GM12874 (cell line): ENCODE measurements around the gene CCDC91.

ENCODE experiments used
- TF ChIP-seq, protein P1 (sequence below): IDR thresholded peaks from 2 replicates; pipeline ENCODE4 v1.5.1; 2011; ENCODE audit warnings: low read depth, mild to moderate bottlenecking, control low read depth, low read length, moderate library complexity; ENCODE audit not compliant: insufficient read depth

CCDC91 gene

DNA sequence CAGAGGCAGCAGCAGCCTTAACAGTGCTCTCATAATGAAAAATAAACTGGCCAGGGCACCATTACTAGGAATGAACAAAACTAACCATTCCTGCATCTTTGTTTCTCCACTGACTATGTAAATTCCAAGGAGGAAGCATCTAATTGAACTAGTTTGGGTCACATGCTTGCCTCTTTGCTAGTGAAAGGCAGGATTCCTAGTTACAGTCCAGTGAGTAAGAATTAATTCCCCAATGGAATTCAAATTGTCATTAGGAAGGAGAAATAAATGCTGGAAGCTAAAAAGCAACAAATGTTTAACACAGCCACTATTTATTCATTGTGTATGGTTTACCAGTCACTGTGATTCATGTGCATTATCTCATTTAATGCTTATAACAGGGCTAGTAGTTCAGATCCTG, 316.0 kb downstream of the CCDC91 start:
- TF ChIP-seq, protein P1, sequence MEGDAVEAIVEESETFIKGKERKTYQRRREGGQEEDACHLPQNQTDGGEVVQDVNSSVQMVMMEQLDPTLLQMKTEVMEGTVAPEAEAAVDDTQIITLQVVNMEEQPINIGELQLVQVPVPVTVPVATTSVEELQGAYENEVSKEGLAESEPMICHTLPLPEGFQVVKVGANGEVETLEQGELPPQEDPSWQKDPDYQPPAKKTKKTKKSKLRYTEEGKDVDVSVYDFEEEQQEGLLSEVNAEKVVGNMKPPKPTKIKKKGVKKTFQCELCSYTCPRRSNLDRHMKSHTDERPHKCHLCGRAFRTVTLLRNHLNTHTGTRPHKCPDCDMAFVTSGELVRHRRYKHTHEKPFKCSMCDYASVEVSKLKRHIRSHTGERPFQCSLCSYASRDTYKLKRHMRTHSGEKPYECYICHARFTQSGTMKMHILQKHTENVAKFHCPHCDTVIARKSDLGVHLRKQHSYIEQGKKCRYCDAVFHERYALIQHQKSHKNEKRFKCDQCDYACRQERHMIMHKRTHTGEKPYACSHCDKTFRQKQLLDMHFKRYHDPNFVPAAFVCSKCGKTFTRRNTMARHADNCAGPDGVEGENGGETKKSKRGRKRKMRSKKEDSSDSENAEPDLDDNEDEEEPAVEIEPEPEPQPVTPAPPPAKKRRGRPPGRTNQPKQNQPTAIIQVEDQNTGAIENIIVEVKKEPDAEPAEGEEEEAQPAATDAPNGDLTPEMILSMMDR = no peak

GRCh38 chr12:28507033-28507432, 316.8 kb downstream of the CCDC91 start:
- TF ChIP-seq, protein P1 = no peak

GRCh38 chr12:28507867-28508266, 317.6 kb downstream of the CCDC91 start:
- TF ChIP-seq, protein P1 = no peak

- TF ChIP-seq, protein P1 = no peak
Measured at GRCh38 chr12:28512406-28512805, 322.1 kb downstream of the CCDC91 start.

DNA sequence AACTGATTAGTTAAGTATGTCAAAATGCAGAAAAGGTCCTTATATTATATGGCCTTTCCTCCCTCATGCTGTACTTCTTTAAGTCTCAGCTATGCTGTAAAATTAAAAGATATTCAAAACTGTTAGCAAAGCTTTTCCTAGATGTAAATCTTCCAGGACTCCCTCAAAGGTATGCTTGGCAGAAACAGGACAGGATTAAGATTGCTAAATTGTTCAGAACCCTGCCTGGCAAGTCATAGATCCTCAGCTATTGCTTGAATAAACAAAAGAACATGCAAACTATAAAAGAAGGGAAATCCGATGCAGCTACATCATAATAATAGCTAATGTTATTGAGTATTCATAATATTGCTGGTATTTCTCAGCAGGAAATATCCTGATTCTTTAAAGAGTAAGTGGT, 322.6 kb downstream of the CCDC91 start:
- TF ChIP-seq, protein P1 = no peak

DNA sequence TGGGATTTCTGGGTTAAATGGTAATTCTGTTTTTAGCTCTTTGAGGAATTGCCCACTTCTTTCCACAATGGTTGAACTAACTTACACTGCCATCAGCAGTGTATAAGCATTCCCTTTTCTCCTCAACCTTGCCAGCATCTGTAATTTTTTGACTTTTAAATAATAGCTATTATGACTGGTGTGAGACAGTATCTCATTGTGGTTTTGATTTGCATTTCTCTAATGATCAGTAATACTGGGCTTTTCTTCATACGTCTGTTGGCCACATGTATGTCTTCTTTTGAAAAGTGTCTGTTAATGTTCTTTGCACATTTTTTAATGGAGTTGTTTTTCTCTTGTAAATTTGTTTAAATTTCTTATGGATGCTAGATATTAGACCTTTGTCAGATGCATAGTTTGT, 323.7 kb downstream of the CCDC91 start:
- TF ChIP-seq, protein P1 = no peak

GRCh38 chr12:28517101-28517500, 326.8 kb downstream of the CCDC91 start:
- TF ChIP-seq, protein P1 = no peak
